Astrocyte of the cerebellum (primary cell): Measurements from ENCODE around the gene PSAPL1.

Experiments used
- DNase-seq: peaks from one replicate; pipeline ENCODE4 v3.0.0-alpha.2; 2011; ENCODE audit warnings: low read depth
- H3K4me3 ChIP-seq: 2 replicates; pipeline ENCODE4 v1.5.1; 2011; ENCODE audit warnings: mild to moderate bottlenecking, low read depth, low read length, moderate library complexity
- CTCF ChIP-seq: IDR thresholded peaks from 2 replicates; pipeline ENCODE4 v1.5.1; 2012; ENCODE audit warnings: low read length, low read depth, moderate library complexity, mild to moderate bottlenecking; ENCODE audit errors: missing control alignments
- in situ Hi-C: cut with HindIII; loops from 2 replicates; pipeline ENCODE4 v1.10.0; 2017; ENCODE audit warnings: low sequenced_read_pairs

PSAPL1 gene

GRCh38 chr4:7474320-7474719 is 39.6 kb upstream of the PSAPL1 start:
- in situ Hi-C loops: no loop called here
- no peak for TF ChIP-seq CTCF
- no peak overlapping the region for H3K4me3 ChIP-seq
- DNase-seq: no peak

- no peak for TF ChIP-seq CTCF
- in situ Hi-C loops: no loop called here
- no peak overlapping the region for H3K4me3 ChIP-seq
- no peak for DNase-seq
Measured at GRCh38 chr4:7473081-7473480, 38.4 kb upstream of the PSAPL1 start.

GRCh38 chr4:7472442-7473013 is 37.8 kb upstream of the PSAPL1 start:
- H3K4me3 ChIP-seq: no peak overlapping the region
- DNase-seq: no peak
- peak; percentile 5 for TF ChIP-seq CTCF
- in situ Hi-C loops: no loop called here

GRCh38 chr4:7470522-7471128 is 35.9 kb upstream of the PSAPL1 start:
- DNase-seq: no peak
- in situ Hi-C loops: no loop called here
- TF ChIP-seq CTCF: no peak
- no peak overlapping the region for H3K4me3 ChIP-seq

GRCh38 chr4:7470111-7470510 is 35.4 kb upstream of the PSAPL1 start:
- H3K4me3 ChIP-seq: no peak overlapping the region
- in situ Hi-C loops: no loop called here
- TF ChIP-seq CTCF: no peak
- no peak for DNase-seq

- in situ Hi-C loops: no loop called here
- no peak overlapping the region for H3K4me3 ChIP-seq
- no peak for TF ChIP-seq CTCF
- no peak for DNase-seq
Measured at GRCh38 chr4:7469023-7469422, 34.3 kb upstream of the PSAPL1 start.
